ENCODE results near the gene TRIM8.

Gene TRIM8

GRCh38 chr10:102676534-102677315 lies 32.4 kb downstream of the TRIM8 start:
- Histone ChIP-seq H3K9me3 (ENCODE audit: insufficient read depth, low read depth, low read length) (no peaks in the 10 kb centered on the region), H3K4me1 (ENCODE audit: insufficient read depth, low read length, poor library complexity, severe bottlenecking) (peaks cover 57% of the 10 kb centered on the region), H3K9me2 (replicated peaks; ENCODE audit: low read depth, low read length) (no peaks in the 10 kb centered on the region), H3K27me3 (ENCODE audit: insufficient read depth, low read length, poor library complexity, severe bottlenecking) (no peaks in the 10 kb centered on the region), H3K9ac (ENCODE audit: low read depth, low read length, poor library complexity, severe bottlenecking) (no peak overlapping the region), H3K79me2 (ENCODE audit: insufficient read depth, low read length) (no peaks in the 10 kb centered on the region), H3F3A (ENCODE audit: low read depth) (no peaks in the 10 kb centered on the region), H3K4me3 (ENCODE audit: low read length, poor library complexity, severe bottlenecking) (no peak overlapping the region), H2AFZ (ENCODE audit: low read length) (no peak overlapping the region), H3K4me2 (ENCODE audit: low read depth, low read length, poor library complexity, severe bottlenecking) (peak overlapping the region; percentile 55), H3K36me3 (ENCODE audit: insufficient read depth, low read length) (no peaks in the 10 kb centered on the region), H4K20me1 (ENCODE audit: insufficient read depth, low read length, poor library complexity, severe bottlenecking) (no peaks in the 10 kb centered on the region)
- TF ChIP-seq, protein P1, sequence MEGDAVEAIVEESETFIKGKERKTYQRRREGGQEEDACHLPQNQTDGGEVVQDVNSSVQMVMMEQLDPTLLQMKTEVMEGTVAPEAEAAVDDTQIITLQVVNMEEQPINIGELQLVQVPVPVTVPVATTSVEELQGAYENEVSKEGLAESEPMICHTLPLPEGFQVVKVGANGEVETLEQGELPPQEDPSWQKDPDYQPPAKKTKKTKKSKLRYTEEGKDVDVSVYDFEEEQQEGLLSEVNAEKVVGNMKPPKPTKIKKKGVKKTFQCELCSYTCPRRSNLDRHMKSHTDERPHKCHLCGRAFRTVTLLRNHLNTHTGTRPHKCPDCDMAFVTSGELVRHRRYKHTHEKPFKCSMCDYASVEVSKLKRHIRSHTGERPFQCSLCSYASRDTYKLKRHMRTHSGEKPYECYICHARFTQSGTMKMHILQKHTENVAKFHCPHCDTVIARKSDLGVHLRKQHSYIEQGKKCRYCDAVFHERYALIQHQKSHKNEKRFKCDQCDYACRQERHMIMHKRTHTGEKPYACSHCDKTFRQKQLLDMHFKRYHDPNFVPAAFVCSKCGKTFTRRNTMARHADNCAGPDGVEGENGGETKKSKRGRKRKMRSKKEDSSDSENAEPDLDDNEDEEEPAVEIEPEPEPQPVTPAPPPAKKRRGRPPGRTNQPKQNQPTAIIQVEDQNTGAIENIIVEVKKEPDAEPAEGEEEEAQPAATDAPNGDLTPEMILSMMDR (conservative IDR thresholded peaks at IDR 0.05; ENCODE audit: low read length): no peak
- no peak for TF ChIP-seq EZH2phosphoT487 (IDR thresholded peaks at IDR 0.05; ENCODE audit: borderline replicate concordance)

DNA sequence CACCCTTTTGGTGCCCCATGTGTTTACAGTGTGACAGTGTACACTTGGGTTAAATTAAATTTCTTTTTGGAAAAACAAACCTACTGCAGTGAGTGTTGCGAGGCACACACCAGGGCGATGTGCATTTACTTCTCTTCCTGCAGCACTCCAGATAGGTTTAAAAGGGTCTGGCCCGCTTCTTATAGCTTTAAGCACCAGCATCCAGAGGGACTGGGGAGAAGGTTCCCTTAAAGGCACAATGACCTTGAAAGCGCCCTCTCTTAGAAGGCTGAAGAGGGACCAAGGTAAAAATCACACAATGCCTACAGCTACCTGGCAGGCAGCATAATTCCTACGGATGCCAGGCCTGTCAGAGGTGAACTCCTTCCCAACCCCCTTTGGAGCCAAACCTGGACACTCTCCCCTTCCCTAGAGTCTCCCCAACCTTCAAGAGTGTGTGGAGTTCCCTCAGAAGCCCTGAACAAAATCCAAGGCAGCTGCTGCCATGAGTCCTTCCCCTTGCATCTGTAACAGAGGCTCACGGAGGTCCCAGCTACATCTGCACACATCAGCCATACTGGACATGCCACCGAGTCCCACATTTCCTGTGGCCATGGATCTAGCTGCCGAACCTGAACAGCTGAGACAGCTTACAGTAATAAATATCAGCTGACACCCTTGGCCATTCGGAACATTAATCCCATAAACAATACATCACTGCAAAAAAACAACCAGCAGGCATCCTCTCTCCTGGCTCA lies 33.2 kb downstream of the TRIM8 start:
- Histone ChIP-seq H4K20me1 (ENCODE audit: insufficient read depth, low read length, poor library complexity, severe bottlenecking) (no peaks in the 10 kb centered on the region), H3F3A (ENCODE audit: low read depth) (no peaks in the 10 kb centered on the region), H3K4me1 (ENCODE audit: insufficient read depth, low read length, poor library complexity, severe bottlenecking) (peaks cover 56% of the 10 kb centered on the region), H3K36me3 (ENCODE audit: insufficient read depth, low read length) (no peaks in the 10 kb centered on the region; the same call in 1 of the 2 replicates), H3K27me3 (ENCODE audit: insufficient read depth, low read length, poor library complexity, severe bottlenecking) (no peaks in the 10 kb centered on the region), H2AFZ (ENCODE audit: low read length) (no peak overlapping the region), H3K9me2 (replicated peaks; ENCODE audit: low read depth, low read length) (no peaks in the 10 kb centered on the region), H3K79me2 (ENCODE audit: insufficient read depth, low read length) (no peaks in the 10 kb centered on the region), H3K9ac (ENCODE audit: low read depth, low read length, poor library complexity, severe bottlenecking) (no peak overlapping the region), H3K9me3 (ENCODE audit: insufficient read depth, low read depth, low read length) (no peaks in the 10 kb centered on the region), H3K4me3 (ENCODE audit: low read length, poor library complexity, severe bottlenecking) (no peak overlapping the region), H3K4me2 (ENCODE audit: low read depth, low read length, poor library complexity, severe bottlenecking) (no peak overlapping the region)
- TF ChIP-seq EZH2phosphoT487 (IDR thresholded peaks at IDR 0.05; ENCODE audit: borderline replicate concordance): no peak
- TF ChIP-seq, protein P1 (conservative IDR thresholded peaks at IDR 0.05; ENCODE audit: low read length): no peak

DNA sequence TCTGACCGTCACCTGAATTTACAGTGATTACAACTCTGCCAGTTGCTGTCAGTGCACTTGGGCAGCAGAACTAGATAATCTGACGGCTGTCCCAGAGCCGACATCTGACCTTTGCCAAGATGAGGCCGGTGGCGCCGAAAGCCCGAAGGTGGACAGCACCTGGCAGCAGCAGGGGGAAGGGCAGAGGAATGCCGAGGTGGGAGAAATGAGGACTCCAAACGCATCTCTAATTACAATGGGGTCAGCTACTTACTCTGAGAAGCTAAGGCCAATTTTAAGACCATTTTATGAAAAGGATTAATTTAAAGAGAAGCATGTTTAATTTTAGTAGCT lies 33.8 kb downstream of the TRIM8 start:
- H3K9me2 ChIP-seq (replicated peaks; ENCODE audit: low read depth, low read length): no peaks in the 10 kb centered on the region
- H3K9me3 ChIP-seq (ENCODE audit: insufficient read depth, low read depth, low read length): no peaks in the 10 kb centered on the region
- H3K79me2 ChIP-seq (ENCODE audit: insufficient read depth, low read length): no peaks in the 10 kb centered on the region
- H3K4me3 ChIP-seq (ENCODE audit: low read length, poor library complexity, severe bottlenecking): no peak overlapping the region
- no peaks in the 10 kb centered on the region for H3F3A ChIP-seq (ENCODE audit: low read depth)
- no peak overlapping the region for H3K9ac ChIP-seq (ENCODE audit: low read depth, low read length, poor library complexity, severe bottlenecking)
- peaks cover 52% of the 10 kb centered on the region for H3K4me1 ChIP-seq (ENCODE audit: insufficient read depth, low read length, poor library complexity, severe bottlenecking)
- H4K20me1 ChIP-seq (ENCODE audit: insufficient read depth, low read length, poor library complexity, severe bottlenecking): no peaks in the 10 kb centered on the region
- H3K27me3 ChIP-seq (ENCODE audit: insufficient read depth, low read length, poor library complexity, severe bottlenecking): no peaks in the 10 kb centered on the region
- no peak overlapping the region for H3K4me2 ChIP-seq (ENCODE audit: low read depth, low read length, poor library complexity, severe bottlenecking)
- no peak overlapping the region for H2AFZ ChIP-seq (ENCODE audit: low read length)
- TF ChIP-seq, protein P1 (conservative IDR thresholded peaks at IDR 0.05; ENCODE audit: low read length): no peak
- TF ChIP-seq EZH2phosphoT487 (IDR thresholded peaks at IDR 0.05; ENCODE audit: borderline replicate concordance): no peak
- no peaks in the 10 kb centered on the region; the same call in 1 of the 2 replicates for H3K36me3 ChIP-seq (ENCODE audit: insufficient read depth, low read length)

All from Loucy (cell line).